Measurements from ENCODE around the gene MKLN1.
"Not testable (repeated sequence)": the region's sequence is repeated elsewhere in the genome, so short reads cannot be mapped to it uniquely, and the experiment has no call there.

MKLN1 gene

GRCh38 chr7:131509781-131510180 lies 182.1 kb downstream of the MKLN1 start:
- Histone ChIP-seq H3K36me3 (ENCODE audit: control insufficient read depth, insufficient read depth, low read length) (peaks cover 84% of the 10 kb centered on the region), H3K27ac (ENCODE audit: low read depth, low read length) (peak overlapping the region; percentile 54)

DNA sequence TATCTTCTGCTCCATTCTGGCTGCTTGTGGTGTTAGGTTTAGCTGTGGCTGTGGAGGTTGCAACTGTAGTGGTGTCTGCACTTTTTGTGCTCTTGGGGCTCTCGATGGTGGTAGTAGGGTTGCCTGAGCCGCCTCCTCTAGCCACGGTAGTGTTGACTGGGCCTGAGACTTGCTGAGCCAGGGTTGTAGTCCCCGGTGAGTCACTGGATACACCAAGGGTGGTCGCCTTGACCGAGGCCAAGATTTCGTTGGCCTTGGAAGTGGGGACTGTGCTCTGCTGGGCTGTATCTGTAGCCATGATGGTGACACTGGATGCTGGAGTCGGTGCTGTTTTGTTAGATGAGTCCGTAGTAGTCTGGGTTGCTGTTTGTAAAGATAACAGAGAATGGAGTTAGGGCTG lies 183.4 kb downstream of the MKLN1 start:
- H3K9me3 ChIP-seq (ENCODE audit: control insufficient read depth, insufficient read depth, low read length), result no peaks in the 10 kb centered on the region
- H3K27ac ChIP-seq (ENCODE audit: low read depth, low read length), result no peak overlapping the region
- peaks cover 18% of the 10 kb centered on the region for H3K4me1 ChIP-seq (ENCODE audit: control insufficient read depth, insufficient read depth, low read length)
- no peak overlapping the region for H3K4me3 ChIP-seq (ENCODE audit: low read depth, low read length)
- H3K27me3 ChIP-seq (ENCODE audit: control insufficient read depth, insufficient read depth, low read length), result no peaks in the 10 kb centered on the region
- peaks cover 79% of the 10 kb centered on the region for H3K36me3 ChIP-seq (ENCODE audit: control insufficient read depth, insufficient read depth, low read length)
- no peak overlapping the region for H3K9ac ChIP-seq (ENCODE audit: low read depth, low read length)

More at GRCh38 chr7:131509781-131510180, 182.1 kb downstream of the MKLN1 start:
- Histone ChIP-seq H3K4me1 (ENCODE audit: control insufficient read depth, insufficient read depth, low read length) (peaks cover 18% of the 10 kb centered on the region), H3K4me3 (ENCODE audit: low read depth, low read length) (no peak overlapping the region), H3K9ac (ENCODE audit: low read depth, low read length) (no peak overlapping the region), H3K9me3 (ENCODE audit: control insufficient read depth, insufficient read depth, low read length) (no peaks in the 10 kb centered on the region), H3K27me3 (ENCODE audit: control insufficient read depth, insufficient read depth, low read length) (no peaks in the 10 kb centered on the region)

- peak overlapping the region; percentile 34 for H3K27ac ChIP-seq (ENCODE audit: low read depth, low read length)
- peaks cover 18% of the 10 kb centered on the region for H3K4me1 ChIP-seq (ENCODE audit: control insufficient read depth, insufficient read depth, low read length)
- no peaks in the 10 kb centered on the region for H3K9me3 ChIP-seq (ENCODE audit: control insufficient read depth, insufficient read depth, low read length)
- H3K4me3 ChIP-seq (ENCODE audit: low read depth, low read length), result no peak overlapping the region
- no peak overlapping the region for H3K9ac ChIP-seq (ENCODE audit: low read depth, low read length)
- H3K27me3 ChIP-seq (ENCODE audit: control insufficient read depth, insufficient read depth, low read length), result no peaks in the 10 kb centered on the region
- peaks cover 79% of the 10 kb centered on the region for H3K36me3 ChIP-seq (ENCODE audit: control insufficient read depth, insufficient read depth, low read length)
Observed at GRCh38 chr7:131511774-131512535, 184.3 kb downstream of the MKLN1 start.

DNA sequence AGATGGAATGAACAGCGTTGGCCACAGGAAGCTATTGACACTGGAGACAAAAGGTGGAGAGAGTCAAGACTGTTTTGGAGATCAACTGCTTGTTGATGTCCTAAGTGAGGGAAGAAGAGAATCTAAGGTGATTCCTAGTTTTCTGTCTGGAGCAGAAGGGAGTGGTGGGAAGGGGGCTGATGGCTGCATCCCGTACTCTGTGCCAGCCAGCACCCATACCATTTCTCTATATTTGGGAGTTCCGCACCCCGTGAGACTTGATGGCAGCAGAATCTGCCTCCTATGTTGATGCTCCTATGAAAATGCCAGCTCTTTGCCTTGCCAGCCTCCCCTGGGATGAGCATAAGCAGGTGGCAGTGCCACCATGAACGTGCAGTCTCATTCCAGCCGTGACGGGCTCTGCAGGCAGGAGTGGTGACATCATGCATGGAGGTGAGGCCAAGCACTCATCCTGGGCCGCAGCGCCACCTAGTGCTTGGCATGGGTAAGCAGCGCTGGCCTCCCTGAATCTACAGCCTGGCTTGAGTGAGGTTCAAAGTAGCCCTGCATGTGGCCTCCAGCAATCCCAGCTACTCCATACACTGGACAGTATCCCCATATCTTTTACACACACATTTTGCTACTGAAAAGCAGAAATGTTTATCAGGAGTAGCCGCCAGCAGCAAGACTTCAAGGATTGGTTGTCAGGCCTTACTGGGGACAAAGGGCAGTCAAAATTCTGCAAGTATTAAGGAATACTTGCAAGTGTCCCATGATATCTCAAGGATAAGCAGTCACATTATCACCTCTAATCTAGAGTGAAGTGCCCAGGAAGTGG lies 185.8 kb downstream of the MKLN1 start:
- peaks cover 77% of the 10 kb centered on the region for H3K36me3 ChIP-seq (ENCODE audit: control insufficient read depth, insufficient read depth, low read length)

DNA sequence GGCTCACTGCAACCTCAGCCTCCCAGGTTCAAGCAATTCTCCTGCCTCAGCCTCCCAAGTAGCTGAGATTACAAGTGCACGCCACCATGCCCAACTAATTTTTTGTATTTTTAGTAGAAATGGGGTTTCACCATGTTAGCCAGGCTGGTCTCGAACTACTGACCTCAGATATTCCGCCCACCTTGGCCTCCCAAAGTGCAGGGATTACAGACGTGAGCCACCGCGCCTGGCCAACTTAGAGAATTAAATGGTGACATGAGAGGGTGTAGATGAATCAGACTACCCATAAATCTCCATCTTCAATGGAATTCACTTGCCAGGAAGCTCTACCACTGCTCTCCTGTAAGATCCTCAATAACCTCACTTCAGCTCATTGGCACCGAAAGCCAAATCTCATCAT lies 187.8 kb downstream of the MKLN1 start:
- H3K9ac ChIP-seq (ENCODE audit: low read depth, low read length); H3K9me3 ChIP-seq (ENCODE audit: control insufficient read depth, insufficient read depth, low read length); H3K4me3 ChIP-seq (ENCODE audit: low read depth, low read length); H3K27me3 ChIP-seq (ENCODE audit: control insufficient read depth, insufficient read depth, low read length): not testable (repeated sequence)
- Histone ChIP-seq H3K27ac (ENCODE audit: low read depth, low read length) (peak overlapping the region; percentile 5), H3K36me3 (ENCODE audit: control insufficient read depth, insufficient read depth, low read length) (peaks cover 79% of the 10 kb centered on the region), H3K4me1 (ENCODE audit: control insufficient read depth, insufficient read depth, low read length) (peaks cover 36% of the 10 kb centered on the region)

More for the DNA sequence above, 185.8 kb downstream of the MKLN1 start:
- H3K27ac ChIP-seq (ENCODE audit: low read depth, low read length), result peak overlapping the region; percentile 71
- no peaks in the 10 kb centered on the region for H3K27me3 ChIP-seq (ENCODE audit: control insufficient read depth, insufficient read depth, low read length)
- peaks cover 22% of the 10 kb centered on the region for H3K4me1 ChIP-seq (ENCODE audit: control insufficient read depth, insufficient read depth, low read length)
- H3K9ac ChIP-seq (ENCODE audit: low read depth, low read length), result no peak overlapping the region
- no peaks in the 10 kb centered on the region for H3K9me3 ChIP-seq (ENCODE audit: control insufficient read depth, insufficient read depth, low read length)
- H3K4me3 ChIP-seq (ENCODE audit: low read depth, low read length), result no peak overlapping the region

- H3K27me3 ChIP-seq (ENCODE audit: control insufficient read depth, insufficient read depth, low read length), result no peaks in the 10 kb centered on the region
- no peaks in the 10 kb centered on the region for H3K9me3 ChIP-seq (ENCODE audit: control insufficient read depth, insufficient read depth, low read length)
- H3K4me1 ChIP-seq (ENCODE audit: control insufficient read depth, insufficient read depth, low read length), result peaks cover 50% of the 10 kb centered on the region
- H3K27ac ChIP-seq (ENCODE audit: low read depth, low read length), result peak overlapping the region; percentile 22
- H3K36me3 ChIP-seq (ENCODE audit: control insufficient read depth, insufficient read depth, low read length), result peaks cover 66% of the 10 kb centered on the region
- no peak overlapping the region for H3K4me3 ChIP-seq (ENCODE audit: low read depth, low read length)
- H3K9ac ChIP-seq (ENCODE audit: low read depth, low read length), result no peak overlapping the region
Observed at GRCh38 chr7:131517218-131517923, 189.7 kb downstream of the MKLN1 start.

GRCh38 chr7:131518626-131519025 lies 190.9 kb downstream of the MKLN1 start:
- Histone ChIP-seq H3K36me3 (ENCODE audit: control insufficient read depth, insufficient read depth, low read length) (peaks cover 60% of the 10 kb centered on the region), H3K27me3 (ENCODE audit: control insufficient read depth, insufficient read depth, low read length) (no peaks in the 10 kb centered on the region), H3K9me3 (ENCODE audit: control insufficient read depth, insufficient read depth, low read length) (no peaks in the 10 kb centered on the region), H3K27ac (ENCODE audit: low read depth, low read length) (peak overlapping the region; percentile 43), H3K4me3 (ENCODE audit: low read depth, low read length) (no peak overlapping the region), H3K9ac (ENCODE audit: low read depth, low read length) (no peak overlapping the region), H3K4me1 (ENCODE audit: control insufficient read depth, insufficient read depth, low read length) (peaks cover 52% of the 10 kb centered on the region)

- H3K27ac ChIP-seq (ENCODE audit: low read depth, low read length), result peak overlapping the region; percentile 54
- H3K9me3 ChIP-seq (ENCODE audit: control insufficient read depth, insufficient read depth, low read length), result no peaks in the 10 kb centered on the region
- H3K9ac ChIP-seq (ENCODE audit: low read depth, low read length), result no peak overlapping the region
- H3K4me1 ChIP-seq (ENCODE audit: control insufficient read depth, insufficient read depth, low read length), result peaks cover 72% of the 10 kb centered on the region
- no peak overlapping the region for H3K4me3 ChIP-seq (ENCODE audit: low read depth, low read length)
- no peaks in the 10 kb centered on the region for H3K27me3 ChIP-seq (ENCODE audit: control insufficient read depth, insufficient read depth, low read length)
- peaks cover 55% of the 10 kb centered on the region for H3K36me3 ChIP-seq (ENCODE audit: control insufficient read depth, insufficient read depth, low read length)
Observed at GRCh38 chr7:131521651-131522163, 194.0 kb downstream of the MKLN1 start.

- peak overlapping the region; percentile 54 for H3K27ac ChIP-seq (ENCODE audit: low read depth, low read length)
- H3K4me1 ChIP-seq (ENCODE audit: control insufficient read depth, insufficient read depth, low read length), result peaks cover 78% of the 10 kb centered on the region
- H3K4me3 ChIP-seq (ENCODE audit: low read depth, low read length), result no peak overlapping the region
- no peak overlapping the region for H3K9ac ChIP-seq (ENCODE audit: low read depth, low read length)
- peaks cover 54% of the 10 kb centered on the region for H3K36me3 ChIP-seq (ENCODE audit: control insufficient read depth, insufficient read depth, low read length)
- no peaks in the 10 kb centered on the region for H3K9me3 ChIP-seq (ENCODE audit: control insufficient read depth, insufficient read depth, low read length)
- no peaks in the 10 kb centered on the region for H3K27me3 ChIP-seq (ENCODE audit: control insufficient read depth, insufficient read depth, low read length)
Observed at GRCh38 chr7:131522325-131522930, 194.8 kb downstream of the MKLN1 start.

DNA sequence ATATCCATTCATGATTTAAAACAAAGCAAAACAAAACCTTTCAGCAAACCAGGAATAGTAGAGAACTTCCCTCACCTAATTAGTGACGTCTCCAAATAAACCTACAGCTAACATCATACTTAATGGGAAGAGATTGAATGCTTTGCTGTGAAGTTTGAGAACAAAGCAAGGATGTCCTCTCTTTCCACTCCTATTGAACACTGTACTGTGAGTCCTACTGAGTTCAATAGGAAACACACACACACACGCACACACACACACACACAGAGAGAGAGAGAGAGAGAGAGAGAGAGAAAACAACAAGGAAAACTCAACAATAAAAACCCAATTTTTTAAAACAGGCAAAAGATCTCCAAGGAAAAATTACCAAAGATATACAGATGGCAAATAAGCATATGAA lies 196.4 kb downstream of the MKLN1 start:
- Histone ChIP-seq H3K4me1 (ENCODE audit: control insufficient read depth, insufficient read depth, low read length) (peaks cover 78% of the 10 kb centered on the region), H3K4me3 (ENCODE audit: low read depth, low read length) (no peak overlapping the region), H3K9ac (ENCODE audit: low read depth, low read length) (no peak overlapping the region), H3K9me3 (ENCODE audit: control insufficient read depth, insufficient read depth, low read length) (no peaks in the 10 kb centered on the region), H3K27ac (ENCODE audit: low read depth, low read length) (peak overlapping the region; percentile 2), H3K27me3 (ENCODE audit: control insufficient read depth, insufficient read depth, low read length) (no peaks in the 10 kb centered on the region), H3K36me3 (ENCODE audit: control insufficient read depth, insufficient read depth, low read length) (peaks cover 52% of the 10 kb centered on the region)

Data from HUES48 (cell line).